ENCODE results near the gene NLGN3. TPM values are rescaled to one million over a fixed set of nuclear protein-coding genes. Genes with fewer than 3 reads are reported as not detected.
A peak's percentile ranks its signal among the peaks of the same experiment; 100 is the strongest.

NLGN3 gene
- total RNA-seq, 1 donor from 2014 or later: 0.67 TPM

DNA sequence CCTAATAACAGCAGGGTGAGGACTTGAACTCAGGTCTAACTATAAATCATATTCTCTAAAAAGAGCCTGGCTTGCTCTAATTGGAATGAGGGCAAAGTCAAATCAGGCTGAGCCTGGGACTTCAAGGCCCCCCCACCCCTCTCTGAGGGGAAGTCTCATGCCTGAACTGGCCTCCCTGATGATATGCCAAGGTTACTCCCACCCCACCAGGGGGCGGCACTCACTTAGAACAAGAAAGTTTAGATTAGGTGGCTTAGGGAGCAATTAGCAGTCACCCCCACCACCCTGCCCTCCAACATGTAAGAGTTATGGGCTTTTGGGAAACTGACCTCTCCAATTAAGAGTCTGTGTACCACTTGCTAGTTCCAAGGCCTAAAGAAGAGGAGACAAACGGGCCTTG, 46.3 kb upstream of the NLGN3 start:
- TF ChIP-seq, protein P1, sequence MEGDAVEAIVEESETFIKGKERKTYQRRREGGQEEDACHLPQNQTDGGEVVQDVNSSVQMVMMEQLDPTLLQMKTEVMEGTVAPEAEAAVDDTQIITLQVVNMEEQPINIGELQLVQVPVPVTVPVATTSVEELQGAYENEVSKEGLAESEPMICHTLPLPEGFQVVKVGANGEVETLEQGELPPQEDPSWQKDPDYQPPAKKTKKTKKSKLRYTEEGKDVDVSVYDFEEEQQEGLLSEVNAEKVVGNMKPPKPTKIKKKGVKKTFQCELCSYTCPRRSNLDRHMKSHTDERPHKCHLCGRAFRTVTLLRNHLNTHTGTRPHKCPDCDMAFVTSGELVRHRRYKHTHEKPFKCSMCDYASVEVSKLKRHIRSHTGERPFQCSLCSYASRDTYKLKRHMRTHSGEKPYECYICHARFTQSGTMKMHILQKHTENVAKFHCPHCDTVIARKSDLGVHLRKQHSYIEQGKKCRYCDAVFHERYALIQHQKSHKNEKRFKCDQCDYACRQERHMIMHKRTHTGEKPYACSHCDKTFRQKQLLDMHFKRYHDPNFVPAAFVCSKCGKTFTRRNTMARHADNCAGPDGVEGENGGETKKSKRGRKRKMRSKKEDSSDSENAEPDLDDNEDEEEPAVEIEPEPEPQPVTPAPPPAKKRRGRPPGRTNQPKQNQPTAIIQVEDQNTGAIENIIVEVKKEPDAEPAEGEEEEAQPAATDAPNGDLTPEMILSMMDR (IDR thresholded peaks at IDR 0.05): no peak
- peaks cover 34% of the 10 kb centered on the region for H3K4me1 Mint-ChIP-seq

DNA sequence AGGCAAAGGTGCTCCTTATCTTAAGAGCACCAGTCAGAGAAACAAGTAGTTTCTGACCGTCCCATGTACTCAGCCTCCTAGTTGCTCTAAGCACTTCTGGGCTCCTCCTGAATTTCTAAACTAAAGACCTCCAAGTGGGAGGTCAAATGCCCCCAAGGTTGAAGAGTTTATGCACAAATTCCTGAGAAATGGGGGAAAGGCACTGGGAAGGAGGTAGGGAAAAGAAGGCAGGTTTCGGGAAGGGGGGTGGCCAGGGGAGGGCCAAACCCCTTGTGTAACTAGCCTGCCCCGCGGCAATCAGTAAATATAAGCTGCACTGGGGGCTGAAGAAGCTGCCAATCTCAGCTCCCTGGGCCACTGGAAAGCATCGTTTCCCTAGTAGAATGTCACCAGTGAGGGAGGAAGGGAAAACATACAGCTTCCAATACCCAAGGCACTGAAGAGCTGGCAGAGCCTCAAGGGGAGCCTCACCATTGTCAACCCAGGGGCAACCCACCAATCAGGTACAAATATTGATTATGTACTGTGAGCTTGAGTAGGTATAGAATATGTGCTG, 45.6 kb upstream of the NLGN3 start:
- DNase-seq: no peak
- peaks cover 41% of the 10 kb centered on the region for H3K4me1 Mint-ChIP-seq
- POLR2A ChIA-PET: interaction anchor here (1.4 to 8.2 kb wide), 4 partner anchors 9 to 83 kb away, joined by 3 to 89 read pairs (median 40); partner anchors contain the start of genes IL2RG and MED12
- intact Hi-C loops (cut with micrococcal nuclease): loop anchor here (1.0 to 10.0 kb wide), 4 partner anchors 12 to 964 kb away; partner anchors contain the start of genes IGBP1 and IL2RG
- no peaks in the 10 kb centered on the region for H3K27me3 Mint-ChIP-seq
- peaks cover 5% of the 10 kb centered on the region for H3K36me3 Mint-ChIP-seq (ENCODE audit: low read depth)
- H3K9me3 Mint-ChIP-seq: no peaks in the 10 kb centered on the region
- TF ChIP-seq, protein P1 (IDR thresholded peaks at IDR 0.05): no peak
- CTCF ChIA-PET: interaction anchor here (1.0 to 4.1 kb wide), 4 partner anchors 12 to 101 kb away, joined by 3 to 32 read pairs (median 14); partner anchors contain the start of genes IL2RG and MED12
- no peak overlapping the region for H3K27ac Mint-ChIP-seq
- ATAC-seq (ENCODE audit: low read depth): no peak
- H3K4me3 Mint-ChIP-seq: no peak overlapping the region

More for the DNA sequence above, 46.3 kb upstream of the NLGN3 start:
- H3K27me3 Mint-ChIP-seq: no peaks in the 10 kb centered on the region
- intact Hi-C loops (cut with micrococcal nuclease): loop anchor here (1.0 to 10.0 kb wide), 4 partner anchors 13 to 964 kb away; partner anchors contain the start of genes IGBP1 and IL2RG
- no peaks in the 10 kb centered on the region for H3K9me3 Mint-ChIP-seq
- H3K4me3 Mint-ChIP-seq: peak overlapping the region; percentile 46
- no peak overlapping the region for H3K27ac Mint-ChIP-seq
- peak; percentile 53 for DNase-seq
- peak; percentile 51 for ATAC-seq (ENCODE audit: low read depth)
- POLR2A ChIA-PET: interaction anchor here (1.1 to 4.0 kb wide), 4 partner anchors 10 to 31 kb away, joined by 3 to 36 read pairs (median 7); partner anchors contain the start of genes IL2RG and MED12
- peaks cover 5% of the 10 kb centered on the region for H3K36me3 Mint-ChIP-seq (ENCODE audit: low read depth)
- CTCF ChIA-PET: interaction anchor here (1.0 kb wide), 1 partner anchor 31 kb away, joined by 3 read pairs; no protein-coding TSS in a partner anchor

GRCh38 chrX:71099736-71100135, 44.9 kb upstream of the NLGN3 start:
- H3K9me3 Mint-ChIP-seq: no peaks in the 10 kb centered on the region
- no peak overlapping the region for H3K4me3 Mint-ChIP-seq
- H3K27ac Mint-ChIP-seq: no peak overlapping the region
- TF ChIP-seq, protein P1 (IDR thresholded peaks at IDR 0.05): no peak
- H3K4me1 Mint-ChIP-seq: peaks cover 48% of the 10 kb centered on the region
- H3K36me3 Mint-ChIP-seq (ENCODE audit: low read depth): peaks cover 5% of the 10 kb centered on the region
- ChIA-PET CTCF (interaction anchor here (1.0 to 4.1 kb wide), 4 partner anchors 11 to 101 kb away, joined by 3 to 32 read pairs (median 14); partner anchors contain the start of genes IL2RG and MED12), POLR2A (interaction anchor here (0.7 to 8.2 kb wide), 5 partner anchors 9 to 99 kb away, joined by 3 to 89 read pairs (median 5); partner anchors contain the start of genes IL2RG and MED12)
- ATAC-seq (ENCODE audit: low read depth) (no peak), DNase-seq (no peak)
- intact Hi-C loops (cut with micrococcal nuclease): loop anchor here (10.0 kb wide), 1 partner anchor 965 kb away; the partner anchor contains the start of gene IGBP1
- no peaks in the 10 kb centered on the region for H3K27me3 Mint-ChIP-seq

- ChIA-PET CTCF (interaction anchor here (1.0 to 4.1 kb wide), 5 partner anchors 10 to 78 kb away, joined by 3 to 32 read pairs (median 4); partner anchors contain the start of gene IL2RG), POLR2A (interaction anchor here (0.7 to 8.2 kb wide), 5 partner anchors 10 to 183 kb away, joined by 3 to 89 read pairs (median 7); partner anchors contain the start of genes IL2RG, MED12 and NONO)
- H3K36me3 Mint-ChIP-seq (ENCODE audit: low read depth): peaks cover 7% of the 10 kb centered on the region
- H3K4me3 Mint-ChIP-seq: no peak overlapping the region
- no peaks in the 10 kb centered on the region for H3K9me3 Mint-ChIP-seq
- peaks cover 48% of the 10 kb centered on the region for H3K4me1 Mint-ChIP-seq
- intact Hi-C loops (cut with micrococcal nuclease): no loop called here
- H3K27me3 Mint-ChIP-seq: no peaks in the 10 kb centered on the region
- no peak for ATAC-seq (ENCODE audit: low read depth)
- TF ChIP-seq, protein P1 (IDR thresholded peaks at IDR 0.05): no peak
- no peak for DNase-seq
- no peak overlapping the region for H3K27ac Mint-ChIP-seq
Measured at GRCh38 chrX:71100581-71101505, 43.8 kb upstream of the NLGN3 start.

Data from activated B cell treated with CpG ODN at 0.5 μM for 24 hours (primary cell).